Smooth muscle cell (in vitro differentiated cells): Measurements from ENCODE around the gene CDC42EP5. TPM values are rescaled to one million over a fixed set of nuclear protein-coding genes. Genes with fewer than 3 reads are reported as not detected.
A peak's percentile ranks its signal among the peaks of the same experiment; 100 is the strongest.

ENCODE experiments used
- DNase-seq: peaks from one replicate; lab custom pipeline; 2025; ENCODE audit not compliant: unreplicated experiment; lab: John Stamatoyannopoulos, UW
- H2AFZ ChIP-seq: fragments of 200-600 bp; sonication (generic); 2 replicates; pipeline ENCODE4 v1.6.0; 2016; ENCODE audit warnings: antibody characterized with exemption, low read depth, mild to moderate bottlenecking
- H3F3A ChIP-seq: fragments of 200-600 bp; sonication (generic); 2 replicates; pipeline ENCODE4 v1.6.0; 2017; ENCODE audit warnings: antibody characterized with exemption, low read depth
- H3K27ac ChIP-seq: fragments of 200-600 bp; sonication (generic); 2 replicates; pipeline ENCODE4 v1.5.1; 2016; ENCODE audit warnings: low read depth, mild to moderate bottlenecking
- H3K27me3 ChIP-seq: fragments of 200-600 bp; sonication (generic); 2 replicates; pipeline ENCODE4 v1.6.1; 2016; ENCODE audit warnings: low read depth, mild to moderate bottlenecking
- H3K36me3 ChIP-seq: fragments of 200-600 bp; sonication (generic); 2 replicates; pipeline ENCODE4 v1.5.1; 2016; ENCODE audit warnings: low read depth
- H3K4me1 ChIP-seq: fragments of 200-600 bp; sonication (generic); 2 replicates; pipeline ENCODE4 v1.5.1; 2016; ENCODE audit warnings: low read depth
- H3K4me2 ChIP-seq: fragments of 200-600 bp; sonication (generic); 2 replicates; pipeline ENCODE4 v1.6.0; 2016; ENCODE audit warnings: mild to moderate bottlenecking
- H3K4me3 ChIP-seq: fragments of 200-600 bp; sonication (generic); 2 replicates; pipeline ENCODE4 v1.5.1; 2016; ENCODE audit warnings: mild to moderate bottlenecking
- H3K79me2 ChIP-seq: fragments of 200-600 bp; sonication (generic); 2 replicates; pipeline ENCODE4 v1.6.0; 2016; ENCODE audit warnings: low read depth, mild to moderate bottlenecking
- H3K9ac ChIP-seq: fragments of 200-600 bp; sonication (generic); 2 replicates; pipeline ENCODE4 v1.6.0; 2016; ENCODE audit warnings: low read depth
- H3K9me3 ChIP-seq: fragments of 200-600 bp; sonication (generic); replicated peaks from 2 replicates; pipeline ENCODE4 v1.5.1; 2016; ENCODE audit warnings: low read depth
- H4K20me1 ChIP-seq: fragments of 200-600 bp; sonication (generic); 2 replicates; pipeline ENCODE4 v1.6.0; 2016; ENCODE audit warnings: low read depth
- CTCF ChIP-seq: fragments of 200-600 bp; sonication (generic); IDR thresholded peaks from 2 replicates; pipeline ENCODE4 v1.5.1; 2017; ENCODE audit warnings: borderline replicate concordance, mild to moderate bottlenecking, antibody characterized with exemption; ENCODE audit not compliant: insufficient read depth, poor library complexity, severe bottlenecking
- WGBS: methylation state at CpG from one replicate; pipeline ENCODE4 v1.1.7; 2016; ENCODE audit warnings: low lambda C conversion rate; 5-methylcytosine and 5-hydroxymethylcytosine counted together
- polyA plus RNA-seq: library from polyadenylated mRNA; unstranded; fragments of >200 nt; fragmentation: Nextera tagmentation; extraction: Ambion mirVana; gene quantifications from 2 replicates; pipeline ENCODE4 v1.2.1, GENCODE V29; 2016
- total RNA-seq: library from RNA; depleted of rRNA; stranded (reverse); fragments of >200 nt; gene quantifications from 2 replicates; pipeline ENCODE4 v1.2.3, GENCODE V29; 2014

The CDC42EP5 gene
- total and polyA plus RNA-seq, 2 experiments from 2014 or later: 33.6 to 99.8 TPM

- H3K36me3 ChIP-seq: no peaks in the 10 kb centered on the region
Measured at GRCh38 chr19:54429545-54430227, 43.4 kb downstream of the CDC42EP5 start.

GRCh38 chr19:54429176-54429495 is 44.0 kb downstream of the CDC42EP5 start:
- no peak overlapping the region for H3K27ac ChIP-seq
- peaks cover 4% of the 10 kb centered on the region for H4K20me1 ChIP-seq
- peaks cover 16% of the 10 kb centered on the region for H3K4me1 ChIP-seq
- no peaks in the 10 kb centered on the region for H3K36me3 ChIP-seq
- H3K79me2 ChIP-seq: no peaks in the 10 kb centered on the region
- no peak for DNase-seq
- no peaks in the 10 kb centered on the region for H3K9me3 ChIP-seq
- no peaks in the 10 kb centered on the region for H3K27me3 ChIP-seq
- no peak for TF ChIP-seq CTCF
- H3K4me2 ChIP-seq: no peak overlapping the region
- WGBS: 73% methylated on average over 8 of the region's 8 CpGs
- H3K4me3 ChIP-seq: no peak overlapping the region
- H3K9ac ChIP-seq: no peak overlapping the region
- no peak overlapping the region for H2AFZ ChIP-seq
- H3F3A ChIP-seq: no peaks in the 10 kb centered on the region

More at GRCh38 chr19:54429545-54430227, 43.4 kb downstream of the CDC42EP5 start:
- no peak overlapping the region for H2AFZ ChIP-seq
- H3F3A ChIP-seq: no peaks in the 10 kb centered on the region
- H3K79me2 ChIP-seq: no peaks in the 10 kb centered on the region
- no peak overlapping the region for H3K4me3 ChIP-seq
- WGBS: 69% methylated on average over 12 of the region's 13 CpGs
- H4K20me1 ChIP-seq: peaks cover 4% of the 10 kb centered on the region
- H3K9ac ChIP-seq: no peak overlapping the region
- no peak for TF ChIP-seq CTCF
- no peaks in the 10 kb centered on the region for H3K9me3 ChIP-seq
- DNase-seq: no peak
- peaks cover 16% of the 10 kb centered on the region for H3K4me1 ChIP-seq
- H3K4me2 ChIP-seq: peak overlapping the region; percentile 81
- no peak overlapping the region for H3K27ac ChIP-seq
- H3K27me3 ChIP-seq: no peaks in the 10 kb centered on the region

- no peaks in the 10 kb centered on the region for H3K36me3 ChIP-seq
- H3K9ac ChIP-seq: no peak overlapping the region
- peaks cover 16% of the 10 kb centered on the region for H3K4me1 ChIP-seq
- no peak overlapping the region for H3K4me3 ChIP-seq
- no peak for TF ChIP-seq CTCF
- no peaks in the 10 kb centered on the region for H3K79me2 ChIP-seq
- H2AFZ ChIP-seq: no peak overlapping the region
- H3K4me2 ChIP-seq: no peak overlapping the region
- peaks cover 4% of the 10 kb centered on the region for H4K20me1 ChIP-seq
- no peaks in the 10 kb centered on the region for H3K27me3 ChIP-seq
- WGBS: 89% methylated on average over 11 of the region's 11 CpGs
- no peak for DNase-seq
- H3K27ac ChIP-seq: no peak overlapping the region
- H3K9me3 ChIP-seq: no peaks in the 10 kb centered on the region
- H3F3A ChIP-seq: no peaks in the 10 kb centered on the region
Measured at GRCh38 chr19:54428323-54429175, 44.5 kb downstream of the CDC42EP5 start.

GRCh38 chr19:54427586-54427985 is 45.5 kb downstream of the CDC42EP5 start:
- Histone ChIP-seq H3K4me1 (peaks cover 16% of the 10 kb centered on the region), H3K27me3 (no peaks in the 10 kb centered on the region), H3K36me3 (no peaks in the 10 kb centered on the region), H2AFZ (no peak overlapping the region), H4K20me1 (peaks cover 4% of the 10 kb centered on the region), H3K4me2 (no peak overlapping the region), H3K9ac (no peak overlapping the region), H3K79me2 (no peaks in the 10 kb centered on the region), H3F3A (no peaks in the 10 kb centered on the region), H3K4me3 (no peak overlapping the region), H3K9me3 (no peaks in the 10 kb centered on the region), H3K27ac (no peak overlapping the region)
- TF ChIP-seq CTCF: no peak
- WGBS: 94% methylated on average over 11 of the region's 11 CpGs
- DNase-seq: no peak
